A673 (cell line): ENCODE results near the gene SLC25A5. TPM values are rescaled to one million over a fixed set of nuclear protein-coding genes. Genes with fewer than 3 reads are reported as not detected.

Experiments used
- BruUV-seq: library from RNA; stranded (reverse); fragments of 400-500 nt; replicated peaks from 2 replicates; lab custom pipeline; 2021; lab: Mats Ljungman, UMichigan
- CTCF ChIA-PET: fragments of 300-600 bp; sonication (Branson Sonifier 250); formaldehyde crosslinking; loops from one replicate; lab custom pipeline; 2022; ENCODE audit warnings: antibody characterized with exemption; lab: Charles Lee
- POLR2A ChIA-PET: fragments of 300-600 bp; sonication (Branson Sonifier 250); formaldehyde crosslinking; loops from one replicate; lab custom pipeline; 2022; ENCODE audit warnings: antibody characterized with exemption; ENCODE audit not compliant: low non-redundant PET; lab: Charles Lee
- DNase-seq: peaks from one replicate; pipeline ENCODE4 v3.0.0-alpha.2; 2015; ENCODE audit warnings: low spot score
- H3K27ac ChIP-seq: fragments of 200-600 bp; sonication (generic); 2 replicates; pipeline ENCODE4 v1.5.1; 2016; ENCODE audit warnings: mixed run types, low read depth, mild to moderate bottlenecking, mixed read lengths, antibody characterized with exemption, low read length; ENCODE audit not compliant: poor library complexity, severe bottlenecking
- H3K27me3 ChIP-seq: fragments of 200-600 bp; sonication (generic); replicated peaks from 2 replicates; pipeline ENCODE4 v1.6.1; 2017; ENCODE audit warnings: mixed run types, low read depth, mild to moderate bottlenecking, mixed read lengths, antibody characterized with exemption, low read length; ENCODE audit not compliant: insufficient read depth, poor library complexity
- H3K36me3 ChIP-seq: fragments of 200-600 bp; sonication (generic); 2 replicates; pipeline ENCODE4 v1.6.1; 2016; ENCODE audit warnings: mixed run types, mild to moderate bottlenecking, mixed read lengths, antibody characterized with exemption, low read length; ENCODE audit not compliant: insufficient read depth, poor library complexity, severe bottlenecking
- H3K4me1 ChIP-seq: fragments of 200-600 bp; sonication (generic); 2 replicates; pipeline ENCODE4 v1.6.1; 2017; ENCODE audit warnings: mixed run types, mild to moderate bottlenecking, mixed read lengths, antibody characterized with exemption, low read length; ENCODE audit not compliant: insufficient read depth, poor library complexity, severe bottlenecking
- H3K4me3 ChIP-seq: fragments of 200-600 bp; sonication (generic); 2 replicates; pipeline ENCODE4 v1.5.1; 2016; ENCODE audit warnings: low read depth, mixed run types, mild to moderate bottlenecking, mixed read lengths, low read length; ENCODE audit not compliant: poor library complexity, severe bottlenecking
- H3K9me3 ChIP-seq: fragments of 200-600 bp; sonication (generic); 2 replicates; pipeline ENCODE4 v1.6.1; 2016; ENCODE audit warnings: mixed run types, low read depth, mild to moderate bottlenecking, mixed read lengths, antibody characterized with exemption, low read length; ENCODE audit not compliant: poor library complexity, severe bottlenecking
- CTCF ChIP-seq: fragments of 300-800, 200-600 bp; sonication (generic); conservative IDR thresholded peaks from 2 replicates; pipeline ENCODE4 v1.5.1; 2017; ENCODE audit warnings: low read depth, mild to moderate bottlenecking, antibody characterized with exemption, low read length, moderate library complexity, mixed read lengths
- EZH2 ChIP-seq: fragments of 200-600 bp; sonication (generic); IDR thresholded peaks from 2 replicates; pipeline ENCODE4 v1.6.1; 2017; ENCODE audit warnings: borderline replicate concordance, low read depth, mild to moderate bottlenecking, mixed read lengths, antibody characterized with exemption, low read length; ENCODE audit not compliant: poor library complexity, severe bottlenecking
- intact Hi-C: fragments of 100-400 bp; cut with micrococcal nuclease; formaldehyde crosslinking; loops from one replicate; pipeline ENCODE4 v1.10.0; 2022; ENCODE audit not compliant: unreplicated experiment
- total RNA-seq: library from RNA; stranded (reverse); gene quantifications from 2 replicates; pipeline ENCODE4 v1.2.3, GENCODE V29; 2021

Gene SLC25A5
- total RNA-seq, 1 experiment from 2014 or later: 368 TPM

- TF ChIP-seq EZH2: no peak
- TF ChIP-seq CTCF: no peak
- ChIA-PET POLR2A (no interaction called here), CTCF (no interaction called here)
- Histone ChIP-seq H3K27me3 (no peaks in the 10 kb centered on the region), H3K36me3 (no peaks in the 10 kb centered on the region), H3K27ac (no peak overlapping the region), H3K4me1 (no peaks in the 10 kb centered on the region), H3K4me3 (no peak overlapping the region), H3K9me3 (no peaks in the 10 kb centered on the region)
- no TSS peak for BruUV-seq
- DNase-seq: no peak
- intact Hi-C loops: no loop called here
Measured at GRCh38 chrX:119421016-119421705, 47.1 kb upstream of the SLC25A5 start.

GRCh38 chrX:119423631-119424030, 44.6 kb upstream of the SLC25A5 start:
- no peaks in the 10 kb centered on the region for H3K36me3 ChIP-seq
- H3K4me3 ChIP-seq: no peak overlapping the region
- BruUV-seq: no TSS peak
- TF ChIP-seq CTCF (no peak), EZH2 (no peak)
- ChIA-PET CTCF (no interaction called here), POLR2A (no interaction called here)
- no peaks in the 10 kb centered on the region for H3K9me3 ChIP-seq
- H3K27me3 ChIP-seq: no peaks in the 10 kb centered on the region
- no peak overlapping the region for H3K27ac ChIP-seq
- no peaks in the 10 kb centered on the region for H3K4me1 ChIP-seq
- DNase-seq: no peak
- intact Hi-C loops: no loop called here

GRCh38 chrX:119424999-119425398, 43.2 kb upstream of the SLC25A5 start:
- Histone ChIP-seq H3K9me3 (no peaks in the 10 kb centered on the region), H3K4me3 (no peak overlapping the region), H3K27me3 (no peaks in the 10 kb centered on the region), H3K4me1 (no peaks in the 10 kb centered on the region), H3K36me3 (no peaks in the 10 kb centered on the region), H3K27ac (no peak overlapping the region)
- no peak for DNase-seq
- POLR2A ChIA-PET: no interaction called here
- no peak for TF ChIP-seq EZH2
- no peak for TF ChIP-seq CTCF
- CTCF ChIA-PET: no interaction called here
- intact Hi-C loops: no loop called here
- no TSS peak for BruUV-seq
